PFSK-1 (cell line): ENCODE measurements around the gene NPIPB2.

Experiments
- FOXP2 ChIP-seq: optimal IDR thresholded peaks from 2 replicates; pipeline ENCODE3; 2011; ENCODE audit warnings: borderline replicate concordance, control low read depth, inconsistent platforms; ENCODE audit not compliant: insufficient read depth; ENCODE audit errors: extremely low read length, extremely low read depth
- POLR2AphosphoS5 ChIP-seq: IDR thresholded peaks from 2 replicates; pipeline ENCODE4 v1.6.1; 2012; ENCODE audit warnings: low read depth, mild to moderate bottlenecking, control low read depth, low read length, moderate library complexity
- SIN3A ChIP-seq: IDR thresholded peaks from 2 replicates; pipeline ENCODE4 v1.6.1; 2012; ENCODE audit warnings: mild to moderate bottlenecking, low read length, moderate library complexity, borderline replicate concordance; ENCODE audit not compliant: insufficient read depth
- TAF1 ChIP-seq: IDR thresholded peaks from 2 replicates; pipeline ENCODE4 v1.6.1; 2012; ENCODE audit warnings: low read length, control low read depth, borderline replicate concordance; ENCODE audit not compliant: insufficient read depth
- TF ChIP-seq, protein P1 (sequence below), 2 experiments: IDR thresholded peaks; 2 replicates each; pipeline versions ENCODE4 v1.6.1 to v1.8.0; 2011 to 2012; ENCODE audit warnings: low read depth in 2 of 2, low read length in 2 of 2, control low read depth in 1 of 2, inconsistent platforms in 1 of 2, mild to moderate bottlenecking in 1 of 2, moderate library complexity in 1 of 2; ENCODE audit not compliant: insufficient read depth in 1 of 2

The NPIPB2 gene

DNA sequence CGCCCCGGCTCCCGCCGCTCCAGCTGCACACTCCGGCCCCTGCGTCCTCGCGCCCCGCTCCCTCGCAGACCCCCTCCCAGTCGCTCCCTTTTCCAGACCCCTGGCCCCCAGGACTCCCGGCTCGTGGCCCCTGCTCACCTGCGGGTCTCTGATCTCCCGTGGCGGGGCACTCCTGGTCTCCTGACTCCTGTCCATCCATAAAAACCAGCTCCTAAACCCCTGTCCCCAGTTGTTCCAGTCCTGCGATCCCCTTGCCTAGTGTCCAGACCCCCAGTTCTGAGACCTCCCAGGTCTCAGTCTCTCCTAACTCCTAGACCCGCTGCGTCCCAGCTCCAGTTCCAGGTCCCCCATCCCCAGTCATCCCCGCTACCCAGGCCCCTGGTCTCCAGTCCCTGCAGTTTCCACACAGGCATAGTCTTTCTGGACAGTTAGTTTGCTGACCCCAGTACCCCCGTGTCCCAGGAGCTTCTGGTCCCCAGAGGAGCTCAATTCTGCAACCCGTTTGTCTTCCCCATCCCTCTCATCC, 35.1 kb upstream of the NPIPB2 start:
- TF ChIP-seq SIN3A (no peak), FOXP2 (no peak), TAF1 (no peak), POLR2AphosphoS5 (no peak)
- TF ChIP-seq, protein P1, sequence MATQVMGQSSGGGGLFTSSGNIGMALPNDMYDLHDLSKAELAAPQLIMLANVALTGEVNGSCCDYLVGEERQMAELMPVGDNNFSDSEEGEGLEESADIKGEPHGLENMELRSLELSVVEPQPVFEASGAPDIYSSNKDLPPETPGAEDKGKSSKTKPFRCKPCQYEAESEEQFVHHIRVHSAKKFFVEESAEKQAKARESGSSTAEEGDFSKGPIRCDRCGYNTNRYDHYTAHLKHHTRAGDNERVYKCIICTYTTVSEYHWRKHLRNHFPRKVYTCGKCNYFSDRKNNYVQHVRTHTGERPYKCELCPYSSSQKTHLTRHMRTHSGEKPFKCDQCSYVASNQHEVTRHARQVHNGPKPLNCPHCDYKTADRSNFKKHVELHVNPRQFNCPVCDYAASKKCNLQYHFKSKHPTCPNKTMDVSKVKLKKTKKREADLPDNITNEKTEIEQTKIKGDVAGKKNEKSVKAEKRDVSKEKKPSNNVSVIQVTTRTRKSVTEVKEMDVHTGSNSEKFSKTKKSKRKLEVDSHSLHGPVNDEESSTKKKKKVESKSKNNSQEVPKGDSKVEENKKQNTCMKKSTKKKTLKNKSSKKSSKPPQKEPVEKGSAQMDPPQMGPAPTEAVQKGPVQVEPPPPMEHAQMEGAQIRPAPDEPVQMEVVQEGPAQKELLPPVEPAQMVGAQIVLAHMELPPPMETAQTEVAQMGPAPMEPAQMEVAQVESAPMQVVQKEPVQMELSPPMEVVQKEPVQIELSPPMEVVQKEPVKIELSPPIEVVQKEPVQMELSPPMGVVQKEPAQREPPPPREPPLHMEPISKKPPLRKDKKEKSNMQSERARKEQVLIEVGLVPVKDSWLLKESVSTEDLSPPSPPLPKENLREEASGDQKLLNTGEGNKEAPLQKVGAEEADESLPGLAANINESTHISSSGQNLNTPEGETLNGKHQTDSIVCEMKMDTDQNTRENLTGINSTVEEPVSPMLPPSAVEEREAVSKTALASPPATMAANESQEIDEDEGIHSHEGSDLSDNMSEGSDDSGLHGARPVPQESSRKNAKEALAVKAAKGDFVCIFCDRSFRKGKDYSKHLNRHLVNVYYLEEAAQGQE (IDR thresholded peaks at IDR 0.05; ENCODE audit: insufficient read depth in 1 of 2, low read depth in 2 of 2, low read length in 2 of 2), result no peak

DNA sequence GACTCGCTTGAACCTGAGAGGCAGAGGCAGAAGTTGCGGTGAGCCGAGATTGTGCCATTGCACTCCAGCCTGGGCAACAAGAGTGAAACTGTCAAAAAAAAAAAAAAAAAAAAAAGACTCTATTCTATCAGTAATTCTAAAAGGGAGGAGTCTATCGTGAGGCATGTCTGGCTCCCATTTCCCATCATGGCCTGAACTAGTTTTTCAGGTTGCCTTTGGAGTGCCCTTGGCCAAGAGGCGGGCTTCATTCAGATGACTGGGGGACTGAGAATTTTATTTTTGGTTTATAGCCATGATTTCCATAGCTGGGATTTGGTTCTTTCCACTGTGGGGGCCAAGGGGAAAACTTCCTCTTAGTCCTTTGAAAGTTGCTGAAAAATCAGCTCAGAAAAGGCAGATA, 31.2 kb upstream of the NPIPB2 start:
- no peak for TF ChIP-seq FOXP2
- TF ChIP-seq SIN3A, result no peak
- TF ChIP-seq TAF1, result no peak
- TF ChIP-seq, protein P1 (IDR thresholded peaks at IDR 0.05; ENCODE audit: insufficient read depth in 1 of 2, low read depth in 2 of 2, low read length in 2 of 2), result no peak
- no peak for TF ChIP-seq POLR2AphosphoS5

DNA sequence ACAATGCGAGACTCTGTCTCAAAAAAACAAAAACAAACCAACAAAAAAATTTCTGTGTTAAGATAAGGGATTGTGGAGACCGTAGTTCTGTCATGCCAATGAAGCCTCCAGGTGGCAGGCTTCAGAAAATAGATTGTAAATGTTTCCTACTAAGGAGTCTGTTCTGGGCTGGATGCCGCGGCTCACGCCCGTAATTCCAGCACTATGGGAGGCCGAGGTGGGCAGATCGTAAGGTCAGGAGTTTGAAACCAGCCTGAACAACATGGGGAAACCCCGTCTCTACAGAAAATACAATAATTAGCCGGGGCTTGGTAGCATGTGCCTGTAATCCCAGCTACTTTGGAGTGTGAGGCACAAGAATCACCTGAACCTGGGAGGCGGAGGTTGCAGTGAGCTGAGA, 30.3 kb upstream of the NPIPB2 start:
- no peak for TF ChIP-seq FOXP2
- no peak for TF ChIP-seq TAF1
- no peak for TF ChIP-seq POLR2AphosphoS5
- TF ChIP-seq, protein P1 (IDR thresholded peaks at IDR 0.05; ENCODE audit: insufficient read depth in 1 of 2, low read depth in 2 of 2, low read length in 2 of 2), result no peak
- TF ChIP-seq SIN3A, result no peak

GRCh38 chr16:11968577-11968976, 26.7 kb upstream of the NPIPB2 start:
- TF ChIP-seq POLR2AphosphoS5 (no peak), SIN3A (no peak), TAF1 (no peak)

DNA sequence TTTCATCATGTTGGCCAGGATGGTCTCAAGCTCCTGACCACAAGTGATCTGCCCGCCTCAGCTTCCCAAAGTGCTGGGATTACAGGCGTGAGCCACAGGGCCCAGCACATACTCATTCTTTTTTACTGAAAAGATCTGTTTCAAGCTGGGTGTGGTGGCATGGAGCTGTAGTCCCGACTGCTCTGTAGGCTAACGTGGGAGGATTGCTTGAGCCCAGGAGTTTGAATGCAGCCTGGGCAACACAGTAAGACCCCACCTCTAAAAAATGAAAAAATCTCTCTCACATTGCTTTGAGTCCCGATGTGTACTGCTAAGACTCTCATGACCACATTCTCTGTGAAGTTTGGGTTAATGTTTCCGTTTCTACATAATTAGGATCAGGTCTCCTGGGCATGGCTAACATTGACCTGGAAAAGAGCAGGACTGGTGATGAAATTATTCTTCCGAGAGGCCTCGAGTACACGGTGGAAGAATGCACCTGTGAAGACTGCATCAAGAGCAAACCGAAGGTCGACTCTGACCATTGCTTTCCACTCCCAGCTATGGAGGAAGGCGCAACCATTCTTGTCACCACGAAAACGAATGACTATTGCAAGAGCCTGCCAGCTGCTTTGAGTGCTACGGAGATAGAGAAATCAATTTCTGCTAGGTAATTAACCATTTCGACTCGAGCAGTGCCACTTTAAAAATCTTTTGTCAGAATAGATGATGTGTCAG, 25.5 kb upstream of the NPIPB2 start:
- TF ChIP-seq TAF1 (no peak), FOXP2 (no peak)

DNA sequence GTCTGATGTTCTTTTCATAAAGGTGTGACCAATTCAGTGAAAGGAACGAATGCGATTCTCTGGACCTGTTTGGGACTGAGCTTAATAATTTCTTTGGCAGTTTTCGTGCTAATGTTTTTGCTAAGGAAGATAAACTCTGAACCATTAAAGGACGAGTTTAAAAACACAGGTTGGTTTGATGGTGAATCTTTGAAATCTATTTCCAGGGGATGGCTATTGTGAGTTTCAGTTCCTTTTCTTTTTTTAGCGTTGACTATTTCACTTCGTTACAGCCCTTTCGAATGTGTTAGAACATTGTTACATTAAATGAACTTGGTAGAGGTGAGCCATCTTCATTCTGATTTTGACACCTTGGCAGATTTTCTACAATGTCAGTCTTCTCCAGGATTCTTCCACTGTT, 24.3 kb upstream of the NPIPB2 start:
- TF ChIP-seq, protein P1 (IDR thresholded peaks at IDR 0.05; ENCODE audit: insufficient read depth in 1 of 2, low read depth in 2 of 2, low read length in 2 of 2), result no peak
